GM10266 (cell line): Measurements from ENCODE around the gene FAM53C.
"Not testable (repeated sequence)": the region's sequence is repeated elsewhere in the genome, so short reads cannot be mapped to it uniquely, and the experiment has no call there.

Experiments
- DNase-seq: peaks from one replicate; pipeline ENCODE4 v3.0.0; 2012; ENCODE audit errors: extremely low spot score
- TF ChIP-seq, protein P1 (sequence below): IDR thresholded peaks from 2 replicates; pipeline ENCODE4 v1.5.1; 2012; ENCODE audit warnings: mild to moderate bottlenecking, low read depth; ENCODE audit not compliant: control insufficient read depth, insufficient read depth; ENCODE audit errors: missing control alignments

FAM53C gene

DNA sequence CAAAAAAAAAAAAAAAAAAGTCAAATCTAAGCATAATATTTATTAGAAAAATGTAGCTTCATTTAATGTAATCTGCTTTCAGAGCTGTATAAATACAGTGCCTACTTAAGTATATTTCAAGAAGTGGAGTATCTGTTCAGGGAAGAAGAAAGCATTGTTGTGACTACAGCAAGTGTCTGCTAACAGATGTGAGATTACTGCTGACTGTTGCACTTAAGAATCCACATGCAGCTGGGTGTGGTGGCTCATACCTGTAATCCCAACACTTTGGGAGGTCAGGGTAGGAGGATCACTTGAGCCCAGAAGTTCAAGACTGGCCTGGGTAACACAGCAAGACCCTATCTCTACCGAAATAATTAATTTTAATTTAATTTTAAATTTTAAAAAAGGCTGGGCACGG is 33.4 kb downstream of the FAM53C start:
- TF ChIP-seq, protein P1, sequence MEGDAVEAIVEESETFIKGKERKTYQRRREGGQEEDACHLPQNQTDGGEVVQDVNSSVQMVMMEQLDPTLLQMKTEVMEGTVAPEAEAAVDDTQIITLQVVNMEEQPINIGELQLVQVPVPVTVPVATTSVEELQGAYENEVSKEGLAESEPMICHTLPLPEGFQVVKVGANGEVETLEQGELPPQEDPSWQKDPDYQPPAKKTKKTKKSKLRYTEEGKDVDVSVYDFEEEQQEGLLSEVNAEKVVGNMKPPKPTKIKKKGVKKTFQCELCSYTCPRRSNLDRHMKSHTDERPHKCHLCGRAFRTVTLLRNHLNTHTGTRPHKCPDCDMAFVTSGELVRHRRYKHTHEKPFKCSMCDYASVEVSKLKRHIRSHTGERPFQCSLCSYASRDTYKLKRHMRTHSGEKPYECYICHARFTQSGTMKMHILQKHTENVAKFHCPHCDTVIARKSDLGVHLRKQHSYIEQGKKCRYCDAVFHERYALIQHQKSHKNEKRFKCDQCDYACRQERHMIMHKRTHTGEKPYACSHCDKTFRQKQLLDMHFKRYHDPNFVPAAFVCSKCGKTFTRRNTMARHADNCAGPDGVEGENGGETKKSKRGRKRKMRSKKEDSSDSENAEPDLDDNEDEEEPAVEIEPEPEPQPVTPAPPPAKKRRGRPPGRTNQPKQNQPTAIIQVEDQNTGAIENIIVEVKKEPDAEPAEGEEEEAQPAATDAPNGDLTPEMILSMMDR: no peak
- DNase-seq: no peak

- DNase-seq: peak; percentile 42
- TF ChIP-seq, protein P1: no peak
These were observed 34.2 kb downstream of the FAM53C start for GRCh38 chr5:138372225-138372624.

DNA sequence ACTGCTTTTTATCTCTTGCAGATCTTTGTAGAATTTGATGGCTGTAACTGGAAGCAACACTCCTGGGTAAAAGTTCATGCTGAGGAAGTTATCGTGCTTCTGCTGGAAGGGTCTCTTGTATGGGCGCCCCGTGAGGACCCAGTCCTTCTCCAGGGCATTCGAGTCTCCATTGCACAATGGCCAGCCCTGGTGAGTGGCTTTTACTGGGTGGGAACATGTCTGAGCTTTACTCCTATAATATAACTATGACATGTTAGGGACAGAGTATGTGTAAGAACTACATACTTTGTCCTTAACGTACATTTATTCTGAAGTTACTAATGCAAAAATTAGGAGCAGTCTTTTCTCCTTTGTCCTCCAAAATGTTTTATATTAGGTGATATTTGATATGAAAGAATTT is 34.6 kb downstream of the FAM53C start:
- TF ChIP-seq, protein P1: no peak
- DNase-seq: no peak

DNA sequence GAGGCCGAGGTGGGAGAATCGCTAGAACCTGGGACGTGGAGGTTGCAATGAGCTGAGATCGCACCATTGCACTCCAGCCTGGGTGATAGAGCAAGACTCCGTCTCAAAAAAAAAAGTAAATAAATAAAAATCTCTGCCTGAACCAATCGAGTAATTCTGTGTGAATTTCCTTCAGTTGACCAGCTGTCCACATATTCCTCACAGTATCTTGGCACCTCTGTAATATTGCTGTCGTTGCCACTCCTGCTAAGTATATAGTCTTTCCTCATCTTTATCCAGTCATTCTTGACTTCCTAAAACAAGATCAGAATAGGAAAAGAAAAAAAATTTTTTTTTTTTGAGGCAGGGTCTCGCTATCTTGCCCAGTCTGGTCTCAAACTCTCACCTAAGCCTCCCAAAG is 44.3 kb downstream of the FAM53C start:
- DNase-seq: no peak

GRCh38 chr5:138385660-138386059 is 47.6 kb downstream of the FAM53C start:
- TF ChIP-seq, protein P1: no peak

More for the DNA sequence above, 44.3 kb downstream of the FAM53C start:
- TF ChIP-seq, protein P1: no peak

DNA sequence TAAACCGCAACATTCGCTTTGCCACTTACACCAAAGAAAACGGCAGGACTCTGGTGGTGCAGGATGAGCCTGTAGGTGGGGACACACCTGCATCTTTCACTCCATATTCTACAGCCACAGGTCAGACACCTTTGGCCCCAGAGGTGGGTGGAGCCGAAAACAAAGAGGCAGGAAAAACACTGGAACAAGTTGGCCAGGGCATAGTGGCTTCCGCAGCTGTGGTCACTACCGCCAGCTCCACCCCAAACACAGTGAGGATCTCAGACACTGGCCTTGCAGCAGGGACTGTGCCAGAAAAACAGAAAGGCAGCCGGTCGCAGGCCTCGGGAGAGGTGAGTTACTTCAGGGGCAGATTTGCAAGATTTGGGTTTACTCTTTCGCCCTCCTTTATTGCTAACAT is 48.2 kb downstream of the FAM53C start:
- no peak for DNase-seq
- TF ChIP-seq, protein P1: no peak

More at GRCh38 chr5:138385660-138386059, 47.6 kb downstream of the FAM53C start:
- no peak for DNase-seq

- DNase-seq: no peak
- TF ChIP-seq, protein P1: no peak
These were observed 51.3 kb downstream of the FAM53C start for GRCh38 chr5:138389332-138389731.

- DNase-seq: not testable (repeated sequence)
These were observed 51.8 kb downstream of the FAM53C start for GRCh38 chr5:138389911-138390310.
